CD4-positive, alpha-beta T cell treated with Interleukin-4 for 1 hour (primary cell): ENCODE measurements around the gene C18orf63.

Experiments used
- DNase-seq, 2 donors: peaks; one replicate each; pipeline ENCODE4 v3.0.0-alpha.2; 2020 to 2022

C18orf63 gene

GRCh38 chr18:74381621-74382295, 66.1 kb downstream of the C18orf63 start:
- DNase-seq: no peak

GRCh38 chr18:74382481-74383017, 66.9 kb downstream of the C18orf63 start:
- DNase-seq: no peak

GRCh38 chr18:74387383-74387782, 71.7 kb downstream of the C18orf63 start:
- DNase-seq: no peak

- DNase-seq: no peak
Measured at GRCh38 chr18:74388227-74388626, 72.6 kb downstream of the C18orf63 start.

GRCh38 chr18:74389171-74389927, 73.7 kb downstream of the C18orf63 start:
- no peak for DNase-seq

- no peak for DNase-seq
Measured at GRCh38 chr18:74389991-74390390, 74.4 kb downstream of the C18orf63 start.

GRCh38 chr18:74390900-74391299, 75.3 kb downstream of the C18orf63 start:
- DNase-seq: no peak

GRCh38 chr18:74392323-74392722, 76.7 kb downstream of the C18orf63 start:
- DNase-seq: no peak

- no peak for DNase-seq
Measured at GRCh38 chr18:74395006-74395405, 79.4 kb downstream of the C18orf63 start.

GRCh38 chr18:74395648-74396154, 80.1 kb downstream of the C18orf63 start:
- DNase-seq: no peak

- DNase-seq: no peak
Measured at GRCh38 chr18:74396171-74397169, 80.8 kb downstream of the C18orf63 start.

- DNase-seq: no peak
Measured at GRCh38 chr18:74397572-74397971, 81.9 kb downstream of the C18orf63 start.

GRCh38 chr18:74399091-74399887, 83.7 kb downstream of the C18orf63 start:
- no peak for DNase-seq

- DNase-seq: no peak
Measured at GRCh38 chr18:74400813-74401212, 85.2 kb downstream of the C18orf63 start.

GRCh38 chr18:74402806-74403433, 87.3 kb downstream of the C18orf63 start:
- DNase-seq: no peak

GRCh38 chr18:74407888-74408287, 92.2 kb downstream of the C18orf63 start:
- no peak for DNase-seq
